Lung microvascular endothelial cell (primary cell): ENCODE measurements around the gene CDV3. TPM values are rescaled to one million over a fixed set of nuclear protein-coding genes. Genes with fewer than 3 reads are reported as not detected.

Experiments used
- DNase-seq, 2 donors: peaks; one replicate each; pipeline versions ENCODE4 v3.0.0 to v3.0.0-alpha.2; 2010; ENCODE audit warnings: low read depth in 2 of 2
- total RNA-seq: library from RNA; depleted of rRNA; stranded (reverse); fragments of >200 nt; gene quantifications from 2 replicates; pipeline ENCODE4 v1.2.1, GENCODE V29; 2014

Gene CDV3
- total RNA-seq, 1 donor from 2014 or later: 168 TPM

GRCh38 chr3:133568294-133569014, 5.0 kb upstream of the CDV3 start:
- peak; percentile 53 to 77 for DNase-seq

- DNase-seq: peak; percentile 85 to 96
These were observed 3.1 kb upstream of the CDV3 start for GRCh38 chr3:133570139-133570936.

- peak in 1 of 2 donors; percentile 45 for DNase-seq
These were observed 2.6 kb upstream of the CDV3 start for GRCh38 chr3:133570937-133571320.

DNA sequence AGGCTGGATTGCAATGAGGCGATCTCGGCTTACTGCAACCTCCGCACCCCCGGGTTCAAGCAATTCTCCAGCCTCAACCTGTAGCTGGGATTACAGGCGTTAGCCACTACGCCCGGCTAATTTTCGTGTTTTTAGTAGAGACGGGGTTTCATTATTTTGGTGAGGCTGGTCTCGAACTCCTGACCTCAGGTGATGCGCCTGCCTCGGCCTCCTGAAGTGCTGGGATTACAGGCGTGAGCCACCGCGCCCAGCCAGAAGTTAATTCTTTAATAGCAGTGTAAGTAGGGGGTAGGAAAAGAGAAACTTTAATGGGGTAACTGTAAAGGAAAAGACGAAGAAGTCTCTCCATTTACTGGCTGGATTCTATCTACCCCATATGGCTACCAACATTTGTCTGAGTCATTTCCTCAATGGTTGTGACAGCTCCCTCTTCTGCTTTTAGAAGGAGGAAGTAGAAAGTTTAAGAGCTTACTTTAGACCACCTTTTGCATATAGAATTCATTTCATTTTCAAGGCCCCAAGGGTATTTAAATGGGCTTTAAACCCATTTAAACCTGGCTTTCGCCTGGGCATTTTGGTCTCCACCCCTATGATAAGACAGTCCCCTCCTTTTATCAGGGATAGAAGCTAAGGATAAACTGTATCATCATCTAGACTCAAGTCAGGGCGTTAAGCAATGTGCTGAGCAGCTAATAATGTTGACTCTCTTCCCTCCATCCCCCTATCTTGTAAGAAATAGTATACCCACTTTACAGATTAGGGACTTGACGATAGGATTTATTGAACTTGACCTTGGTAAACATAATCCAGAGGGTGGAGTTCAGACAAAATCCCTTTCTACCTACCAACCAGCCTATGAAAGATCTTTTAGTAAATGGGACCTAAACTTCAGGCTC, 1.1 kb upstream of the CDV3 start:
- peak; percentile 34 to 71 for DNase-seq

DNA sequence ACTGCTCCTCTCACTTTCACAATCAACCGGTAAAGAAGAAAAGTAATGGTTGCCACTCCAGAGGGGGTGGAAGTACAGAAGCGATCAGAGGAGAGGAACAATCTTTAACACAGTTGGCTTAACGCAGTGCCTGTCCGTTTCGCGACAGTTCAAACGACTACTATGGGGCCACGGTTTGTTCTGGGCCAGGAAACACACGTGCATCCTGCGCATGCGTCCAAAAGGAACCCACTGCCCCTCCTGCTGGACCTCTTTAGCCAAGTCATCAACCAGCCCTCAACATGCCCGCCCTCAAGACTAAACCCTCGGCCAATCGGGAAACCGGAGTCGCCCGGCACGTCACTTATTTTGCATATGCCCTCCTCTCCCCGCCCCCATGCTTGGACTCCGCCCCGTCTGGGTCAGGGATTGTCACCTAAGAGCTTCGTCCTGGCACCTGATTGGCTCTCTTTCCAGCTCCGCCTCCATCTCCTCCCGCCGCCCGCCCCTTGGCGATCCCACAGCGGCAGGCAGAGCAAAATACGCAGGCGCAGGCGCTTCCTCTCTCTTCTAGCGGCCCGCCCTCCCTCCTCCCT, 345 bp upstream of the CDV3 start:
- peak; percentile 100 for DNase-seq

- DNase-seq: peak; percentile 73 to 79
These were observed 885 bp downstream of the CDV3 start for GRCh38 chr3:133574260-133574881.

DNA sequence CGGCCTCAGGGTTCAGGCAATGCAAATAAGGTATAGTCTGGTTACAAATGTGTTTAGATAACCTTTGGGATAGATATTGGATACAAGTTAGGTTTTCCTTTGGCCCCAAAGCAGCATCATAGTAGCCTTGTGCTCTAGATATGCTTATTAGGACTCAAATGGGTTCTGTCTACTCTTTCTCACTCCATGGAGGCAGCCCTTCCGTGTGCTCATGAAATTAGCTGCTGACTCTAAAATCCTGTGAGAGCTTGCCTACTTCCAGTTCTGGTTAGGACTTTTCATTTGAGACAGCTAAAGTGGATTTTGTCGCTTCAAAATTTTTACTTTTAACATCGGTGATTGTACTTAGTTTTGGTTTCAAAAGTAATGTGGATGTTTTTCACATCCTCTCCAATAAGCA, 1.6 kb downstream of the CDV3 start:
- peak; percentile 21 to 30 for DNase-seq

- peak in 1 of 2 donors; percentile 19 for DNase-seq
These were observed 2.7 kb downstream of the CDV3 start for GRCh38 chr3:133576169-133576568.

GRCh38 chr3:133578548-133579191, 5.2 kb downstream of the CDV3 start:
- DNase-seq: peak; percentile 46 to 77

DNA sequence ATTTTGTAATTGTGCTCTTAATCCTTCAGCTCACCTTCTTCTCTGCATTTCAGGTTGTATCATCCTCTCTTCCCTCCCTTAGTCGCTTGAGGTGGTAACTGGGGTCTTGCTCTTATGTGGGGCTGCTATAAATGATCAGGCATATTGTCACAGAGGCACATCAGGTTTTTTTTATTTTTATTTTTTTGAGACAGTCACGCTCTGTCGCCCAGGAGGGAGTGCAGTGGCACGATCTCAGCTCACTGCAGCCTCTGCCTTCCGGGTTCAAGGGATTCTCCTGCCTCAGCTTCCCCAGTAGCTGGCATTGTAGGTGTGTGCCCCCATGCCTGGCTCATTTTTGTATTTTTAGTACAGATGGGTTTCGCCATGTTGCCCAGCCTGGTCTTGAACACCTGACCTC, 9.9 kb downstream of the CDV3 start:
- DNase-seq: no peak

- DNase-seq: no peak
These were observed 14.5 kb downstream of the CDV3 start for GRCh38 chr3:133588035-133588434.

- DNase-seq: no peak
These were observed 15.4 kb downstream of the CDV3 start for GRCh38 chr3:133588784-133589465.

DNA sequence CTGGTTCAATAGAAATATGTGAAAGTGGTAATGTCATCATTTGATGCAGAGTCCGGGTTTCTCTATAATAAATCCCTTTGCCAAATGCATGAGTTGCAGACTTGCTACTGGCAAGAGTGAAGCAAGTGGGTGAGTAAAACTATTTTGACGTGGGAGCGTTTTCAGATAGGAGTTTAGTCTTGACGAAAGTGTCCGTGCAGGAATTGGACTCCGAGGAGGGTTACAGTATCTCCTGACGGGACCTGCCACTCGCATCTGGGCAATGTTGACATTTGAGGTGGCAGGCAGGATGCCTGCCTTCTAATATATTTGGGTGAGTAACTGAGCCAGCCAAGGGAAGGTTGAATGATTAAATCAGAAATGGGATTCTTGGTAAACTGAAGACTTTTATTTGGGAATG, 16.0 kb downstream of the CDV3 start:
- DNase-seq: no peak

DNA sequence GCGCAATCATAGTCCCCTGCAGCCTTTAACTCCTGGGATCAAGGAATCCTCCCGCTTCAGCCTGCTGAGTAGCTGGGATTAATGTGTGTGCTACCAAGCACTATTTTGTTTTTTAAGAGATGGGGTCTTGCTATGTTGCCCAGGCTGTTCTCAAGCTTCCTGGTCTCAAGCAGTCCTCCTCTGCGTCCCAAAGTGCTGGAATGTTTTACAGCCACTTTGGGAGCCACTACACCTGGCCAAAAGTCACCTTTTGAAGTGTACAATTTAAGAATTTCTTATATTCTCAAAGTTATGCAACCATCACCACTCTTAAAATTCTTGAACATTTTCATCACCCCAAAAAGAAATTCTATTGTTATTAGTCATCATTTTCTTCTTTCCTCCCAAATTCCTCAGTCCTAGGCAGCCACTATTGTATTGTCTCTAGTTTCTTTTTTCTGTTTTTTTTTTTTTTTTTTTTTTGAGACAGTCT, 17.8 kb downstream of the CDV3 start:
- DNase-seq: peak in 1 of 2 donors; percentile 51

DNA sequence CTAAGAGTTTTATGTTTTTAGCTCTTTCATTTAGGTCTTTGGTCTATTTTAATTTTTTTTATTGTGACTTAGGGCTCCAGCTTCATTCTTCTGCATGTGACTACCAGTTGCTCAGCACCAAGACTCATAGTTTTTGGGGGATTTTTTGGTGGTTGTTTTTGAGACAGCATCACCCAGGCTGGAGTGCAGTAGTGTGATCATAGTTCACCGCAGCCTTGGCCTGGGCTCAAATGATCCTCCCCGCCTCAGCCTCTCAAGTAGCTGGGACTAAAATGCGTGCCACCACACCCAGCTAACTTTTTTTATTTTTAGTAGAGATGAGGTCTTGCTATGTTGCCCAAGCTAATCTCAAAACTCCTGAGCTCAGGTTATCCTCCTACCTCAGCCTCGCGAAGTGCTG, 19.4 kb downstream of the CDV3 start:
- DNase-seq: no peak

DNA sequence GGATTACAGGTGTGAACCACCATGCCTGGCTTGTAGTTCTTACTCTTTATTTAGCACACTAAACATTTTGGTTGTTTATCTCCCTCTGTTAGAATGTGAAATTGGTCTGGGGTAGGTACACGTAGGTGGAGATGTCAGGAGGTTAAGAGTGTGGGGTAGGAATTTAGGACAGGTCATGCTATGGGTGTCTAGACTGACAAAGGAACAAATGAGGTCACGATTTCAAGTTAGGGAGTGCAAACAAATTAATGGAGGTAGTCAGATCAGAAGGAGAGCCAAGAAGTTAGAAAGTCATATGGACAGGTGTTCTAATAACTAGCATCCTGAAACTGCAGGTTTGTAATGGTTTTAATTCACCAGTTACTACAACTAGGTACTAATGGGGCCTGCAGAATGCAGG, 19.8 kb downstream of the CDV3 start:
- no peak for DNase-seq

- DNase-seq: peak in 1 of 2 donors; percentile 41
These were observed 21.9 kb downstream of the CDV3 start for GRCh38 chr3:133595341-133595740.

GRCh38 chr3:133598405-133598804, 24.9 kb downstream of the CDV3 start:
- no peak for DNase-seq

DNA sequence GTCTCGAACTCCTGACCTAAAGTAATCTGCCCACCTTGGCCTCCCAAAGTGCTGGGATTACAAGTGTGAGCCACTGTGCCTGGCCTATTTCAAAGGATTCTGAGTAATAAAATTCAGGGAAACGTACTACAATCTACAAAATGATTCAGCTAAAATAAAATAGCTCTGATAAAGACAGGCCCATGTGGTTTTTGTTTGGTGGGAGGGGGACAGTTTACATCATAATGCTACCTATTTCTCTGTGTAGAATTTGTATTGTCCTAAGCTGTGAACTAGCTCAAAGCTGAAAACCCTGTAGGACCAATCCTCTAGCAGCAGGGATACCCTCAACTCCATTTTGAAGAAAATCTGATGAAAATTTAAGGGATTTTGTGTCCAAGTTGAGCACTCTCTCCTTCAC, 25.8 kb downstream of the CDV3 start:
- DNase-seq: no peak

DNA sequence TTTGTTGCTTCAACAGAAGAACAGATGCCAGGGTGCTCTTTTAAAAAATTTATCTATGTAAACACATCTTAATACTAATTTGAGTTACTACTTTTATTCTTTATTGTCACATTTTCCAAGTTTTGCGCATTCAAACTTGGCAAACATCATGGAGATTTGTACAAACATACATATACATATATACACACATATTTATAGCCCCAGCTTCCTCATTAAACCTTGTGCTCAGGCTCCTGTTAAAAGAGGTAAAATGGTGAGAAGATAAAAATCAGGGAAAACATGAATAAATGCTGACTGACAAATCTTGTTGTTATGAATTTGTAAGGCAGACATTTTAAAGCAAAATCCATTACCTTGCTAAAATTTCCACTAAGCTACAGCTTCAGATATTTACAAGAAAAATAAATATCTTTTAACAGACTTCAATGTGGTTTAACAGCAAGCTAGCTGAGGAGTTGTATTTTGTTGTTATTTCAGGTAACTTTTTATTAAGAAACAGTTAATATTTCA, 27.1 kb downstream of the CDV3 start:
- DNase-seq: no peak
